SU-DHL-6 (cell line): ENCODE results near the gene SMIM45.
A peak's percentile ranks its signal among the peaks of the same experiment; 100 is the strongest.

ENCODE experiments used
- H2AFZ ChIP-seq: fragments of 200-600 bp; sonication (generic); 2 replicates; pipeline ENCODE4 v1.6.1; 2014; ENCODE audit warnings: low read depth, mild to moderate bottlenecking, moderate library complexity, mixed read lengths, antibody characterized with exemption, low read length; ENCODE audit not compliant: severe bottlenecking
- H3F3A ChIP-seq: fragments of 200-600 bp; shearing (Covaris generic); 2 replicates; pipeline ENCODE4 v1.6.0; 2016; ENCODE audit warnings: antibody characterized with exemption, mild to moderate bottlenecking; ENCODE audit not compliant: insufficient read depth
- H3K27ac ChIP-seq: fragments of 200-600 bp; sonication (generic); 2 replicates; pipeline ENCODE4 v1.5.1; 2016; ENCODE audit warnings: low read depth, mild to moderate bottlenecking, low read length, moderate library complexity, mixed read lengths
- H3K27me3 ChIP-seq: fragments of 200-600 bp; sonication (generic), shearing (Covaris generic); 2 replicates; pipeline ENCODE4 v1.6.0; 2014; ENCODE audit warnings: mild to moderate bottlenecking, low read length
- H3K36me3 ChIP-seq: fragments of 200-600 bp; sonication (generic); 2 replicates; pipeline ENCODE4 v1.6.1; 2014; ENCODE audit warnings: mild to moderate bottlenecking, low read length, mixed read lengths
- H3K4me2 ChIP-seq: fragments of 300-600, 200-600 bp; shearing (Covaris generic), sonication (generic); 2 replicates; pipeline ENCODE4 v1.6.0; 2014; ENCODE audit warnings: low read length, low read depth, mild to moderate bottlenecking; ENCODE audit not compliant: poor library complexity, severe bottlenecking
- H3K4me3 ChIP-seq: fragments of 200-600 bp; sonication (generic); 2 replicates; pipeline ENCODE4 v1.5.1; 2014; ENCODE audit warnings: antibody characterized with exemption, low read length, mild to moderate bottlenecking, mixed read lengths; ENCODE audit not compliant: insufficient read depth, poor library complexity, severe bottlenecking
- H3K79me2 ChIP-seq: fragments of 200-600 bp; sonication (generic); 2 replicates; pipeline ENCODE4 v1.6.1; 2014; ENCODE audit warnings: mild to moderate bottlenecking, low read length, moderate library complexity; ENCODE audit not compliant: insufficient read depth
- H3K9ac ChIP-seq: fragments of 200-600 bp; sonication (generic); 2 replicates; pipeline ENCODE4 v1.7.0; 2014; ENCODE audit warnings: mild to moderate bottlenecking, low read length
- H3K9me2 ChIP-seq: fragments of 200-600 bp; sonication (generic); replicated peaks from 2 replicates; pipeline ENCODE4 v1.6.1; 2014; ENCODE audit warnings: low read length; ENCODE audit not compliant: insufficient read depth
- H3K9me3 ChIP-seq: fragments of 200-600 bp; sonication (generic); 2 replicates; pipeline ENCODE4 v1.6.1; 2014; ENCODE audit warnings: low read length, mixed read lengths; ENCODE audit not compliant: insufficient read depth
- H4K20me1 ChIP-seq: fragments of 200-600 bp; sonication (generic); 2 replicates; pipeline ENCODE4 v1.6.1; 2014; ENCODE audit warnings: low read depth, mild to moderate bottlenecking, antibody characterized with exemption, low read length, moderate library complexity, mixed read lengths
- EZH2phosphoT487 ChIP-seq: fragments of 200-600 bp; sonication (generic), shearing (Covaris generic); conservative IDR thresholded peaks from 2 replicates; pipeline ENCODE4 v1.6.1; 2018; ENCODE audit warnings: mild to moderate bottlenecking, antibody characterized with exemption, low read length, moderate library complexity, mixed read lengths
- TF ChIP-seq, protein P1 (sequence below): fragments of 200-600 bp; sonication (generic); IDR thresholded peaks from one replicate; pipeline ENCODE4 v1.5.1; 2017; ENCODE audit warnings: antibody characterized with exemption, mild to moderate bottlenecking, low read length, moderate library complexity; ENCODE audit not compliant: insufficient read depth, poor library complexity, severe bottlenecking

SMIM45 gene

DNA sequence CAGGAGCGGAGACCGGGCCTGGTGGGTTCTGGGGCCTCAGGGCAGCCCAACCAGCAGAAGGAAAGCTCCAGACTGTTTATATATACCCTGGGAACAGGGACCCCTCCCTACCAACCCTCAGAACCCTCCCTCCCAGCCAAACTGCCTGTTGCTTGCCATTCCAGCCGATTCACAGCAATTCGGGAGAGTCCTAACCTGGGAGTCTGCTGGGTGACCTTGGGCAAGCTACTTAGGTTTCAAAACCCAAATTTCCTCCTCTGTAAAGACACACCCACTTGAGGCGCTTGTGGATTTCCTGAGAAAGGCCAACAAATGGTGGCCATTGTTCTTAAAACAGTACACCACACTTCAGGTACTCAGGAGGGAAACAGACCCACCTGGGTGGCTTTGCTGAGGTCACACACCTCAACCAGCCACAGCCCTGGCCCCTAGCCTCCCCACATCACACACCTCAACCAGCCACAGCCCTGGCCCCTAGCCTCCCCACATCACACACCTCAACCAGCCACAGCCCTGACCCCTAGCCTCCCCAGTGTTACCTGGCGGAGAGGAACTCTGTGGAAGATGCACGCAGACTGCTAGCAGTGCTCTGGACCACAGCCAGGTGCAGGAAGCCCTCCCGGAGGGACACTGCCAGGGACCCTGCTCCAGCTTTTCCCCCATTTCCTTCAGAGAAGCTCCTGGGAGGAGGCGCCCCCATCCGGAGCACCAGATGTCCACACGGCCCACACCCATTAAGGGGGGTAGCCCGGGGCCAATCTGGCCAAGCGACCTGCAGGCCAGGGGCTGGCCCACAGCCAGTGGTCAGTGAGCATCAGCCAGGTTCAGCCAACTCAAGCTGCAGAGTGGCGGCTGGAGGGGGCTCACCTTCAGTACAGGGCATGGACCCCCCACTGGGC is 43.3 kb upstream of the SMIM45 start:
- no peak overlapping the region for H2AFZ ChIP-seq
- H3K9me3 ChIP-seq, result no peaks in the 10 kb centered on the region
- H3K9ac ChIP-seq, result no peak overlapping the region
- TF ChIP-seq, protein P1, sequence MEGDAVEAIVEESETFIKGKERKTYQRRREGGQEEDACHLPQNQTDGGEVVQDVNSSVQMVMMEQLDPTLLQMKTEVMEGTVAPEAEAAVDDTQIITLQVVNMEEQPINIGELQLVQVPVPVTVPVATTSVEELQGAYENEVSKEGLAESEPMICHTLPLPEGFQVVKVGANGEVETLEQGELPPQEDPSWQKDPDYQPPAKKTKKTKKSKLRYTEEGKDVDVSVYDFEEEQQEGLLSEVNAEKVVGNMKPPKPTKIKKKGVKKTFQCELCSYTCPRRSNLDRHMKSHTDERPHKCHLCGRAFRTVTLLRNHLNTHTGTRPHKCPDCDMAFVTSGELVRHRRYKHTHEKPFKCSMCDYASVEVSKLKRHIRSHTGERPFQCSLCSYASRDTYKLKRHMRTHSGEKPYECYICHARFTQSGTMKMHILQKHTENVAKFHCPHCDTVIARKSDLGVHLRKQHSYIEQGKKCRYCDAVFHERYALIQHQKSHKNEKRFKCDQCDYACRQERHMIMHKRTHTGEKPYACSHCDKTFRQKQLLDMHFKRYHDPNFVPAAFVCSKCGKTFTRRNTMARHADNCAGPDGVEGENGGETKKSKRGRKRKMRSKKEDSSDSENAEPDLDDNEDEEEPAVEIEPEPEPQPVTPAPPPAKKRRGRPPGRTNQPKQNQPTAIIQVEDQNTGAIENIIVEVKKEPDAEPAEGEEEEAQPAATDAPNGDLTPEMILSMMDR, result no peak
- TF ChIP-seq EZH2phosphoT487, result no peak
- no peak overlapping the region for H3K27ac ChIP-seq
- no peaks in the 10 kb centered on the region for H3K27me3 ChIP-seq
- peaks cover 4% of the 10 kb centered on the region; the same call in 1 of the 2 replicates for H3F3A ChIP-seq
- H3K79me2 ChIP-seq, result no peaks in the 10 kb centered on the region
- H3K36me3 ChIP-seq, result peaks cover 3% of the 10 kb centered on the region; the same call in 1 of the 2 replicates
- no peaks in the 10 kb centered on the region for H3K9me2 ChIP-seq
- no peaks in the 10 kb centered on the region for H4K20me1 ChIP-seq
- no peak overlapping the region for H3K4me2 ChIP-seq
- H3K4me3 ChIP-seq, result no peak overlapping the region

GRCh38 chr22:41909310-41910049 is 42.5 kb upstream of the SMIM45 start:
- H3K27me3 ChIP-seq, result no peaks in the 10 kb centered on the region
- H3K4me3 ChIP-seq, result no peak overlapping the region
- no peak for TF ChIP-seq EZH2phosphoT487
- TF ChIP-seq, protein P1, result no peak
- peaks cover 4% of the 10 kb centered on the region; the same call in 1 of the 2 replicates for H3F3A ChIP-seq
- H2AFZ ChIP-seq, result no peak overlapping the region
- no peaks in the 10 kb centered on the region for H3K9me3 ChIP-seq
- H3K79me2 ChIP-seq, result no peaks in the 10 kb centered on the region
- no peak overlapping the region for H3K27ac ChIP-seq
- no peak overlapping the region for H3K4me2 ChIP-seq
- H3K9ac ChIP-seq, result no peak overlapping the region
- no peaks in the 10 kb centered on the region for H3K36me3 ChIP-seq
- H4K20me1 ChIP-seq, result no peaks in the 10 kb centered on the region
- no peaks in the 10 kb centered on the region for H3K9me2 ChIP-seq

- Histone ChIP-seq H3K4me2 (peak overlapping the region; percentile 29), H4K20me1 (no peaks in the 10 kb centered on the region), H3K27me3 (no peaks in the 10 kb centered on the region), H2AFZ (no peak overlapping the region), H3K9me2 (no peaks in the 10 kb centered on the region), H3K27ac (no peak overlapping the region), H3K4me3 (no peak overlapping the region), H3K36me3 (no peaks in the 10 kb centered on the region), H3K9me3 (no peaks in the 10 kb centered on the region), H3K9ac (no peak overlapping the region), H3F3A (peaks cover 4% of the 10 kb centered on the region; the same call in 1 of the 2 replicates), H3K79me2 (no peaks in the 10 kb centered on the region)
- TF ChIP-seq EZH2phosphoT487, result 0 out of 2 replicates have a peak, but pooled peaks have one; percentile 86
- TF ChIP-seq, protein P1, result no peak
Observed at GRCh38 chr22:41910050-41911000, 41.6 kb upstream of the SMIM45 start.
